ENCODE data around the gene PKNOX1. TPM values are rescaled to one million over a fixed set of nuclear protein-coding genes. Genes with fewer than 3 reads are reported as not detected.
"Not testable (repeated sequence)": the region's sequence is repeated elsewhere in the genome, so short reads cannot be mapped to it uniquely, and the experiment has no call there.

PKNOX1 gene
- total RNA-seq, 1 experiment from 2014 or later = 12.7 TPM

- POLR2A ChIA-PET = no interaction called here
- H2AFZ ChIP-seq (ENCODE audit: low read depth, low read length, poor library complexity, severe bottlenecking) = no peak overlapping the region
- BruUV-seq (replicated peaks) = no TSS peak
- RAD21 ChIA-PET (ENCODE audit: low non-redundant PET in 1 of 2, low total read pairs in 2 of 2, uncharacterized antibody in 2 of 2, unreplicated experiment in 2 of 2) = no interaction called here
- TF ChIP-seq ZNF274 (IDR thresholded peaks at IDR 0.05; ENCODE audit: low read depth, low read length) (no peak), SIN3A (IDR thresholded peaks at IDR 0.05; ENCODE audit: low read depth) (no peak), JUND (IDR thresholded peaks at IDR 0.05) (no peak), EGR1 (IDR thresholded peaks at IDR 0.05; ENCODE audit: low read depth) (no peak), YY1 (IDR thresholded peaks at IDR 0.05; ENCODE audit: extremely low read depth, insufficient replicate concordance, low read depth, low read length) (no peak), POLR2AphosphoS5 (IDR thresholded peaks at IDR 0.05; ENCODE audit: low read depth, low read length) (no peak), ELF1 (IDR thresholded peaks at IDR 0.05; ENCODE audit: borderline replicate concordance, low read depth) (no peak), SP1 (IDR thresholded peaks at IDR 0.05; ENCODE audit: low read depth) (no peak), CEBPB (IDR thresholded peaks at IDR 0.05; ENCODE audit: low read depth) (no peak), SRF (IDR thresholded peaks at IDR 0.05; ENCODE audit: low read depth) (no peak), EZH2 (IDR thresholded peaks at IDR 0.05) (no peak), REST (IDR thresholded peaks at IDR 0.05; ENCODE audit: low read depth) (no peak), ZFX (IDR thresholded peaks at IDR 0.05) (no peak), POLR2A (IDR thresholded peaks at IDR 0.05; ENCODE audit: borderline replicate concordance, extremely low read depth, insufficient read depth, insufficient read length) (no peak), CBX3 (IDR thresholded peaks at IDR 0.05; ENCODE audit: low read depth) (no peak), RAD21 (IDR thresholded peaks at IDR 0.05; ENCODE audit: low read depth) (no peak), MAX (IDR thresholded peaks at IDR 0.05) (no peak), TCF7L2 (IDR thresholded peaks at IDR 0.05; ENCODE audit: borderline replicate concordance, extremely low read depth, insufficient read depth, insufficient read length) (no peak)
- TF ChIP-seq, protein P1, sequence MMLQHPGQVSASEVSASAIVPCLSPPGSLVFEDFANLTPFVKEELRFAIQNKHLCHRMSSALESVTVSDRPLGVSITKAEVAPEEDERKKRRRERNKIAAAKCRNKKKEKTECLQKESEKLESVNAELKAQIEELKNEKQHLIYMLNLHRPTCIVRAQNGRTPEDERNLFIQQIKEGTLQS (IDR thresholded peaks at IDR 0.05) = no peak
- H3K9me2 ChIP-seq (ENCODE audit: insufficient read depth) = no peaks in the 10 kb centered on the region
- peaks cover 9% of the 10 kb centered on the region for H3K79me2 ChIP-seq (ENCODE audit: insufficient read depth, low read length)
- H3K4me2 ChIP-seq (ENCODE audit: low read length) = no peak overlapping the region
- ATAC-seq (no peak), DNase-seq (ENCODE audit: low read depth, low spot score) (no peak)
- H4K20me1 ChIP-seq (ENCODE audit: insufficient read depth) = no peaks in the 10 kb centered on the region
- no peaks in the 10 kb centered on the region for H3K9me3 ChIP-seq (ENCODE audit: control insufficient read depth in 1 of 2, insufficient read depth in 1 of 2, low read depth in 1 of 2, low read length in 2 of 2)
- no peak overlapping the region for H3K4me3 ChIP-seq (replicated peaks in 1 of 2; ENCODE audit: low read depth in 1 of 2, low read length in 2 of 2)
- H3K27ac ChIP-seq (ENCODE audit: low read depth, low read length) = no peak overlapping the region
- CTCF ChIA-PET = no interaction called here
- no peaks in the 10 kb centered on the region for H3K27me3 ChIP-seq (ENCODE audit: insufficient read depth, low read length)
- H3K4me1 ChIP-seq (ENCODE audit: control insufficient read depth in 1 of 2, insufficient read depth in 2 of 2, low read length in 2 of 2) = peaks cover 3 to 24% of the 10 kb centered on the region in 2 experiments; a peak in 2 of 4 replicates
- H3K36me3 ChIP-seq (ENCODE audit: control insufficient read depth in 1 of 2, insufficient read depth in 2 of 2, low read length in 2 of 2) = no peaks in the 10 kb centered on the region
- intact Hi-C loops (cut with micrococcal nuclease) = no loop called here
- no peak overlapping the region for H3K9ac ChIP-seq (ENCODE audit: low read length)
Observed at GRCh38 chr21:42988236-42988965, 14.0 kb downstream of the PKNOX1 start.

DNA sequence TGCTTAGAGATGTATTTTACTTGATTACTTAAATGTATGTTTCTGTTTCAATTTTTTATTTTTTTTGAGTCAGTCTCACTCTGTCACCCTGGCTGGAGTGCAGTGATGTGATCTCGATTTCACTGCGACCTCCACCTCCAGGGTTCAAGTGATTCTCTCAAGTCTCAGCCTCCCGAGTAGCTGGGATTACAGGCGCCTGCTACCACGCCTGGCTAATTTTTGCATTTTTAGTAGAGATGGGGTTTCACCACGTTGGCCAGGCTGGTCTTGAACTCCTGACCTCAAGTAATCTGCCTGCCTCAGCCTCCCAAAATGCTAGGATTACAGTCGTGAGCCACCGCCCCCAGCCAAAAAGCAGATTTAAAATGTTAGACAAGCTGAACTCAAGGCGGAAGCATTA, 15.0 kb downstream of the PKNOX1 start:
- H4K20me1 ChIP-seq (ENCODE audit: insufficient read depth); H3K9ac ChIP-seq (ENCODE audit: low read length); POLR2A ChIA-PET; ATAC-seq; DNase-seq (ENCODE audit: low read depth, low spot score); H3K4me3 ChIP-seq (replicated peaks in 1 of 2; ENCODE audit: low read depth in 1 of 2, low read length in 2 of 2); RAD21 ChIA-PET (ENCODE audit: low non-redundant PET in 1 of 2, low total read pairs in 2 of 2, uncharacterized antibody in 2 of 2, unreplicated experiment in 2 of 2); H3K4me2 ChIP-seq (ENCODE audit: low read length); H3K9me3 ChIP-seq (ENCODE audit: control insufficient read depth in 1 of 2, insufficient read depth in 1 of 2, low read depth in 1 of 2, low read length in 2 of 2); H3K79me2 ChIP-seq (ENCODE audit: insufficient read depth, low read length); H3K9me2 ChIP-seq (ENCODE audit: insufficient read depth); H3K36me3 ChIP-seq (ENCODE audit: control insufficient read depth in 1 of 2, insufficient read depth in 2 of 2, low read length in 2 of 2); H3K27me3 ChIP-seq (ENCODE audit: insufficient read depth, low read length); CTCF ChIA-PET; H2AFZ ChIP-seq (ENCODE audit: low read depth, low read length, poor library complexity, severe bottlenecking); intact Hi-C loops (cut with micrococcal nuclease); H3K27ac ChIP-seq (ENCODE audit: low read depth, low read length); BruUV-seq (replicated peaks): not testable (repeated sequence)
- peaks cover 3 to 24% of the 10 kb centered on the region in 2 experiments; a peak in 2 of 4 replicates for H3K4me1 ChIP-seq (ENCODE audit: control insufficient read depth in 1 of 2, insufficient read depth in 2 of 2, low read length in 2 of 2)

Measured in HCT116 (cell line).